A549 (cell line): ENCODE measurements around the gene WDR70. TPM values are rescaled to one million over a fixed set of nuclear protein-coding genes. Genes with fewer than 3 reads are reported as not detected.
"Not testable (repeated sequence)": the region's sequence is repeated elsewhere in the genome, so short reads cannot be mapped to it uniquely, and the experiment has no call there.

Experiments used
- ATAC-seq, 2 experiments: fragments of 200-7000 bp in 1 of 2; fragments of >200 bp in 1 of 2; cut with Nextera tagmentation in 1 of 2; cut with Tn5 transposase in 1 of 2; 3 replicates each; pipeline versions ENCODE4 v1.8.0 to v1.9.1; 2018 to 2020; ENCODE audit warnings: mild to moderate bottlenecking in 1 of 2, moderate library complexity in 1 of 2
- CTCF ChIA-PET: fragments of 300-600 bp; sonication (Branson Sonifier 250); formaldehyde crosslinking; extraction: SDS; loops from one replicate; lab custom pipeline; 2021; ENCODE audit warnings: antibody characterized with exemption, inconsistent platforms; lab: Yijun Ruan, JAX
- POLR2A ChIA-PET: fragments of 350-600 bp; formaldehyde crosslinking; extraction: SDS; loops from one replicate; lab custom pipeline; 2021; ENCODE audit warnings: antibody characterized with exemption, inconsistent platforms; lab: Yijun Ruan, JAX
- DNase-seq, 2 experiments: peaks; one replicate each; pipeline versions ENCODE4 v3.0.0 to v3.0.0-alpha.2; 2011 to 2016; ENCODE audit warnings: low read depth in 1 of 2, low spot score in 1 of 2
- FAIRE-seq: peaks from 2 replicates; lab custom pipeline; 2011; peaks lifted over from hg19 to GRCh38; lab: Jason Lieb, UNC
- H3K27ac ChIP-seq, 2 experiments: fragments of >200 bp; sonication (Bioruptor Twin); formaldehyde crosslinking; 3 replicates each; pipeline ENCODE4 v1.5.1; 2016 to 2017
- H3K4me1 ChIP-seq: fragments of >200 bp; sonication (Bioruptor Twin); formaldehyde crosslinking; 3 replicates; pipeline ENCODE4 v1.6.1; 2016
- H3K4me2 ChIP-seq: fragments of >200 bp; sonication (Bioruptor Twin); formaldehyde crosslinking; 3 replicates; pipeline ENCODE4 v1.6.1; 2016
- H3K4me3 ChIP-seq: fragments of >200 bp; sonication (Bioruptor Twin); formaldehyde crosslinking; 3 replicates; pipeline ENCODE4 v1.5.1; 2016
- H3K9me3 ChIP-seq: fragments of >200 bp; sonication (Bioruptor Twin); formaldehyde crosslinking; 3 replicates; pipeline ENCODE4 v1.6.1; 2016
- BCL3 ChIP-seq: fragments of >200 bp; sonication (Bioruptor Twin); formaldehyde crosslinking; IDR thresholded peaks from 3 replicates; pipeline ENCODE4 v1.6.1; 2016
- CEBPB ChIP-seq, 2 experiments: fragments of >200 bp in 1 of 2; sonication (Bioruptor Twin) in 1 of 2; formaldehyde crosslinking in 1 of 2; IDR thresholded peaks; 2 replicates each; pipeline ENCODE4 v1.6.1; 2012 to 2016
- CHD4 ChIP-seq: fragments of 200-600 bp; sonication (generic); IDR thresholded peaks from 2 replicates; pipeline ENCODE4 v1.6.1; 2016; ENCODE audit warnings: antibody characterized with exemption, mild to moderate bottlenecking, borderline replicate concordance
- E2F6 ChIP-seq: IDR thresholded peaks from 2 replicates; pipeline ENCODE4 v1.6.1; 2012; ENCODE audit warnings: low read depth, borderline replicate concordance
- EP300 ChIP-seq, 2 experiments: fragments of >200 bp; sonication (Bioruptor Twin); formaldehyde crosslinking; IDR thresholded peaks; 2 replicates in 1 of 2; 3 replicates in 1 of 2; pipeline ENCODE4 v1.6.1; 2016 to 2017
- FOSB ChIP-seq: fragments of 250-450 bp; sonication (Bioruptor Pico); IDR thresholded peaks from 2 replicates; pipeline ENCODE4 v1.5.0; 2020; ENCODE audit warnings: mild to moderate bottlenecking, moderate library complexity
- GATA3 ChIP-seq: IDR thresholded peaks from 2 replicates; pipeline ENCODE4 v1.6.1; 2012; ENCODE audit warnings: borderline replicate concordance
- JUN ChIP-seq, 2 experiments: fragments of >200 bp; sonication (Bioruptor Twin); formaldehyde crosslinking; IDR thresholded peaks; 2 replicates in 1 of 2; 3 replicates in 1 of 2; pipeline ENCODE4 v1.6.1; 2016 to 2017
- JUNB ChIP-seq: fragments of >200 bp; sonication (Bioruptor Twin); formaldehyde crosslinking; IDR thresholded peaks from 2 replicates; pipeline ENCODE4 v1.6.1; 2016
- KDM5A ChIP-seq: fragments of 200-600 bp; sonication (generic); IDR thresholded peaks from 2 replicates; pipeline ENCODE4 v1.6.1; 2016; ENCODE audit warnings: antibody characterized with exemption, mild to moderate bottlenecking
- MAFK ChIP-seq: fragments of 450-650 bp; IDR thresholded peaks from 2 replicates; pipeline ENCODE4 v1.6.1; 2014; ENCODE audit not compliant: partially characterized antibody
- NFE2L2 ChIP-seq: fragments of 150-350 bp; conservative IDR thresholded peaks from 2 replicates; pipeline ENCODE4 v1.6.1; 2014; ENCODE audit warnings: low read length
- NR3C1 ChIP-seq: fragments of >200 bp; sonication (Bioruptor Twin); formaldehyde crosslinking; IDR thresholded peaks from 3 replicates; pipeline ENCODE4 v1.6.1; 2017
- POLR2A ChIP-seq: IDR thresholded peaks from 2 replicates; pipeline ENCODE4 v1.6.1; 2012; ENCODE audit warnings: mild to moderate bottlenecking, low read length
- RNF2 ChIP-seq: fragments of 200-600 bp; sonication (generic); IDR thresholded peaks from 2 replicates; pipeline ENCODE4 v1.6.1; 2016; ENCODE audit warnings: low read depth, mild to moderate bottlenecking, antibody characterized with exemption, moderate library complexity, borderline replicate concordance
- SREBF2 ChIP-seq: fragments of 450-650 bp; IDR thresholded peaks from 2 replicates; pipeline ENCODE4 v1.6.1; 2014; ENCODE audit warnings: mild to moderate bottlenecking, moderate library complexity
- TFCP2L1 ChIP-seq: fragments of 250-450 bp; sonication (Bioruptor Pico); IDR thresholded peaks from 2 replicates; pipeline ENCODE4 v1.5.0; 2021; ENCODE audit warnings: mild to moderate bottlenecking
- ZFP36 ChIP-seq: fragments of 450-650 bp; IDR thresholded peaks from 2 replicates; pipeline ENCODE4 v1.6.1; 2014; ENCODE audit warnings: borderline replicate concordance; ENCODE audit not compliant: partially characterized antibody
- ZNF302 ChIP-seq: fragments of 250-450 bp; sonication (Bioruptor Pico); IDR thresholded peaks from 2 replicates; pipeline ENCODE4 v1.9.0; 2021; ENCODE audit warnings: inconsistent platforms, mild to moderate bottlenecking, moderate library complexity
- WGBS: methylation state at CpG from one replicate; pipeline ENCODE4 v1.1.6; 2017; ENCODE audit errors: missing lambda C conversion rate; 5-methylcytosine and 5-hydroxymethylcytosine counted together
- polyA plus RNA-seq, 4 experiments: library from polyadenylated mRNA; depleted of rRNA in 3 of 4; stranded (reverse); fragments of >200 nt; fragmentation: RNase III in 1 of 4; extraction: RNeasy Plus Mini Kit Qiagen cat#74134 plus additional on column Dnase treatment in 1 of 4; gene quantifications; 2 replicates in 3 of 4; 3 replicates in 1 of 4; pipeline ENCODE4 v1.2.3, GENCODE V29; 2011 to 2017
- TF ChIP-seq, protein P1 (sequence below): fragments of >200 bp; sonication (Bioruptor Twin); formaldehyde crosslinking; IDR thresholded peaks from 2 replicates; pipeline ENCODE4 v1.6.1; 2016

Gene WDR70
- polyA plus RNA-seq, 2 of the 4 experiments (the other 2 are of a cell fraction): 13.8 to 28.8 TPM

- DNase-seq, H3K4me3 ChIP-seq, POLR2A ChIA-PET, H3K27ac ChIP-seq, H3K9me3 ChIP-seq, H3K4me1 ChIP-seq, ATAC-seq, FAIRE-seq, H3K4me2 ChIP-seq: not testable (repeated sequence)
- 94% methylated on average over 7 of the region's 7 CpGs for WGBS
- CTCF ChIA-PET: interaction anchor here (0.6 kb wide), 1 partner anchor 727 kb away, joined by 3 read pairs; no protein-coding TSS in a partner anchor
Measured at GRCh38 chr5:37463191-37464051, 84.3 kb downstream of the WDR70 start.

- CTCF ChIA-PET, H3K9me3 ChIP-seq, POLR2A ChIA-PET, H3K27ac ChIP-seq, FAIRE-seq, H3K4me2 ChIP-seq, H3K4me1 ChIP-seq, H3K4me3 ChIP-seq, ATAC-seq: not testable (repeated sequence)
- 52% methylated on average over 2 of the region's 2 CpGs for WGBS
- DNase-seq: peak in 1 of 2 experiments; percentile 9
Measured at GRCh38 chr5:37464581-37464980, 85.5 kb downstream of the WDR70 start.

DNA sequence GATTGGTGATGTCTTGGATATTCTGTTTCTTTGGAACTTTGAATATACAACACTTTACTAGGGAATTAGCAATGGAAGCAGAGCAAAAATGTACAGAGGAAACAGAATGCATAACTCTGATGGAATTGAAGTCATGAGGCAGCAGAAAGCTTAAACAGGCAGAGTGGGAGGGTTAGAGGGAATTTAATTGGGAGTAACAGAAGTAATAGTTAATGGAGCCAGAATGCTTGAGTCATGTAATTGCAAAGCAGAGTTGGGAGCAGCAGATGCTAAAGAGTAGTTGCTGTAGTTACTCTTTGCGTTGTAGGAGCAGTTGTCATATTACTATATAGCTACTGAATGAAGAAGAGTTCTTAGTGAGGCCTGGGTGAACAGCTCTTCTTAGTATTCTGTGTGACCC, 90.3 kb downstream of the WDR70 start:
- CTCF ChIA-PET, ATAC-seq, POLR2A ChIA-PET, H3K4me2 ChIP-seq, H3K4me3 ChIP-seq, H3K9me3 ChIP-seq, DNase-seq, H3K27ac ChIP-seq, H3K4me1 ChIP-seq, FAIRE-seq: not testable (repeated sequence)
- 94% methylated on average over 1 of the region's 1 CpG for WGBS

DNA sequence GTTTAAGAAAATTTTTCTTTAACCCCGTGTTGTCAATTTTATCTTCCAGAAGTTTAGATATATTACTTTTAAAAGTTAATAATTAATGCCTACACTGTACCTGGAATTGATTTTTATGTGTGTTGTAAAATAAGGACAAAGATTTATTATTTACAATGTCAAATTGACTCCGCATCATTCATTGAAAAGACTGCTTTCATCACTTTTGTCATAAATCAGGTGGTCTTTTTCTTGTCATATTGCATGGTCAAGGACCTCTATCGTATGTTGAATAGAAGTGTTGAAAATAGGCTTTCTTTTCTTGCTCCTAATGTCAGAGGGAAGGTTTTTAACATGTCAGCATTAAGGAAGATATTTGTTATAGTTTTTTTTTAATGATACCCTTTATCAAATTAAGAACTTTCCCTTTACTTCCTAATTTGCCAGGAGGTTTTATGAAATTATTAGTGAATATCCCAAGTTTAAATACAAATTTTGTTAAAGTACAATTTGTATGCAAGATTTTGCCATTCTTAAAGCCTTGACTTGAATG, 92.6 kb downstream of the WDR70 start:
- ChIA-PET POLR2A (no interaction called here), CTCF (no interaction called here)
- H3K4me3 ChIP-seq: no peak overlapping the region
- H3K4me2 ChIP-seq: no peak overlapping the region
- TF ChIP-seq MAFK: peak; percentile 28
- TF ChIP-seq ZNF302 (CRISPR knock-in tag): no peak
- no peak for DNase-seq
- no peak overlapping the region for H3K27ac ChIP-seq
- H3K4me1 ChIP-seq: no peaks in the 10 kb centered on the region
- WGBS: 59% methylated on average over 3 of the region's 3 CpGs
- H3K9me3 ChIP-seq: peaks cover 9% of the 10 kb centered on the region; the same call in 1 of the 3 replicates
- ATAC-seq: no peak
- no peak for FAIRE-seq

DNA sequence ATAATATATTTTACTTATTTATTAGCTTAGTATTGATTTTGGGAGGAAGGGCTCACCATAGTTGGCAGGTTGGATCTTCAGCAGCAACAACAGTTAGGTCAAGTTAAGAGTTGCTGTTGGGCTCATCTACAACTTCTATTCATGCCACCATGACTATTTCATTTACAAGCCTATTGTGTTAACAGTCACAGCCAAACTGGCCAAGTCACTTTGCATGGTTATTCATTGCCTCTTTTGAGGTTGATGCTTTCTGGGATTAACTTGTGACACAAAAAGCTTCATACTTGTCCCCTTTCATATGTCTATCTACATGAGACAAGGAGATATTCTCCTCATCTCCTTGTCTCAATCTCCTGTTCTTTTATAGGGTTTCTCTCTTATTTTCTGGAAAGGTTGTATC, 98.3 kb downstream of the WDR70 start:
- no peak for ATAC-seq
- peaks cover 4% of the 10 kb centered on the region; the same call in 1 of the 3 replicates for H3K9me3 ChIP-seq
- no peak for DNase-seq
- no peak for FAIRE-seq
- POLR2A ChIA-PET: no interaction called here
- no peak overlapping the region for H3K27ac ChIP-seq
- CTCF ChIA-PET: no interaction called here
- H3K4me1 ChIP-seq: no peaks in the 10 kb centered on the region
- no peak overlapping the region for H3K4me3 ChIP-seq
- H3K4me2 ChIP-seq: no peak overlapping the region
- TF ChIP-seq JUN (IDR thresholded peaks at IDR 0.05) (no peak), JUNB (no peak), CHD4 (no peak), EP300 (IDR thresholded peaks at IDR 0.05) (no peak)
- TF ChIP-seq, protein P1, sequence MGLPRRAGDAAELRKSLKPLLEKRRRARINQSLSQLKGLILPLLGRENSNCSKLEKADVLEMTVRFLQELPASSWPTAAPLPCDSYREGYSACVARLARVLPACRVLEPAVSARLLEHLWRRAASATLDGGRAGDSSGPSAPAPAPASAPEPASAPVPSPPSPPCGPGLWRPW: no peak

GRCh38 chr5:37478121-37478894, 99.2 kb downstream of the WDR70 start:
- POLR2A ChIA-PET: no interaction called here
- H3K4me2 ChIP-seq: no peak overlapping the region
- no peaks in the 10 kb centered on the region for H3K4me1 ChIP-seq
- DNase-seq (no peak), ATAC-seq (no peak), FAIRE-seq (no peak)
- no peak overlapping the region for H3K27ac ChIP-seq
- no peak overlapping the region for H3K4me3 ChIP-seq
- CTCF ChIA-PET: no interaction called here
- peaks cover 4% of the 10 kb centered on the region; the same call in 1 of the 3 replicates for H3K9me3 ChIP-seq
- WGBS: 68% methylated on average over 4 of the region's 4 CpGs
- TF ChIP-seq JUNB (no peak), ZFP36 (no peak), FOSB (CRISPR knock-in tag) (no peak), NFE2L2 (no peak), POLR2A (no peak), NR3C1 (no peak), TFCP2L1 (no peak), BCL3 (no peak), CEBPB (IDR thresholded peaks at IDR 0.05) (no peak), KDM5A (no peak), ZNF302 (CRISPR knock-in tag) (no peak), RNF2 (no peak), CHD4 (no peak), E2F6 (no peak), SREBF2 (no peak), GATA3 (no peak)
